GM19467 (cell line): ENCODE results near the gene FERMT3.
"Not testable (repeated sequence)": the region's sequence is repeated elsewhere in the genome, so short reads cannot be mapped to it uniquely, and the experiment has no call there.

Source experiments
- ATAC-seq: cut with Tn5 transposase; IDR thresholded peaks from one replicate; pipeline ENCODE4 v1.9.1; 2021; ENCODE audit warnings: mild to moderate bottlenecking, moderate library complexity; ENCODE audit not compliant: unreplicated experiment

The FERMT3 gene

DNA sequence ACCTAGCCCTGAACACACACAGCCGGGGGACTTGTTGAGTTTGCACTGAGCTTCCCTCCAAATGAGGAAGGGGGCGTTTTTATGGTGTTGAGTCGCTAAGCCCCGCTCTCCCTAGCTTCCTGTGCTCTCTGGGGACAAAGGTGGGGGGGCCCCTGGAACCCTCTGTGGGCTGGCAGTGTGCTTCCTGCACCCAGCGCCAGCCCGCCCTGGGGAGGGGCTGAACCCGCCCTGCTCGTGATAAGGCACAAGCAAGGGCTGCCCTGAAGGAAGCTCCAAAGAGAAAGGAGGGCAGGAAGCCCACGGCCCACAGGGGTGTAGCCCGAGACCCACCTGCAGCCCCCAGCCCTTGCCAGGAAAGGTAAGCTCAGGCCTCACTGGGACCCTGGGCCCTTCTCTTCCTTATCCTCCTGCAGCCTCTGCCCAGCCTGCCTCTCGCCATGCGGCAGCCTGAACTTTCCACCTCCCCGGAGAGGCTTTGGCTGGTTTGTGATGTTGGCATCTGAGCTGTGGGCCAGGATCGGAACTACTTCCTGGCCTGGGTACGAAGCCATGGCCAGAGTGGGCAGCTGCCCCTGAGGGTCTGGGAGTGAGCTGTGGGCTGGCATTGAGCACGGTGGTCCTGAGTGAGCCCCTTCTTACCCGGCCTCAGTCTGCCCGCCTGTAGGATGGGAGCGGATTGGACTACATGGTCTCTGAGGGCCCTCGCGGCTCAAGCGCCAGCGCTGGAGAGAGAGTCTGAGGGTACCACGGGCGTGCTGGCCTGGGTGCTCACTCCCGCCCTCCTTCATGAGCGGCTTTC is at the start of gene FERMT3:
FERMT3 (plus strand) TSS at position 265 of the 799 bp plus-strand sequence. CDS start 644 bp downstream, outside the sequence.
- no peak for ATAC-seq

DNA sequence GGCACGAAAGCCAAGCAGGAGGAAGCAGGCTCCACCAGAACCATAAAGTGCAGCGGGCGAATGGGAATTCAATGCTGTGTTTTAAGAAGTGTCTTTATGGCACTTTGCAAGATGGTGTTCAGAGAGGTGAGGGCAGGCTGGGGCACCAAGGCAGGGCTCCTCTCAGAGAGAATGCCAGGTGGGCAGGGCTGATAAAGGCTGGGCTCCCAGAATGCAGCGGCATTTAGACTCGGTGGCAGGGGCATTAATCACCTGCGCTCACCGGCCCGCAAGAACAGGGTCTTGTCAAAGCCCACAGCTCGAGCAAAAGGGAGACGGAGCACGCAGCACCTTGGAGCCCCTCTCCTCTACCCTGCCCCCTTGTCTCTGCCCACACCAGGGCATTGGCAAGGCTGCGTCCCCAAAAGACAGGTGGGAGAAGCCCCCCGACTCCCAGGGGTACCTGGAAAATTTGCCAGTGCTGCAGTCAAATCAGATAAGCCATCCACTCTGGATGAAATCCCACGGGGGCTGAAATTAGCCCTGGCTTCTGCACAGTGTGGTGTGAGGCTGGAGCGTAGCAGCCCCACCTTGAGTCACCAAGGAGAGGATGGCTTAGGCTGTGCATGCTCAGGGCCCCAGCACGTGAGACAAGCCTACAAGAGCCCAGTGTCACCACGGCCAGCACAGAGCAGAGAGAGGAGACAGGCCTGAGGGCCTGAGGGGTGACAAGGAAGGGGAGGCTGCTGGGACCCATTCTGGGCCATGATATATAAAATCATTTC is 48.7 kb upstream of the FERMT3 start:
- no peak for ATAC-seq

DNA sequence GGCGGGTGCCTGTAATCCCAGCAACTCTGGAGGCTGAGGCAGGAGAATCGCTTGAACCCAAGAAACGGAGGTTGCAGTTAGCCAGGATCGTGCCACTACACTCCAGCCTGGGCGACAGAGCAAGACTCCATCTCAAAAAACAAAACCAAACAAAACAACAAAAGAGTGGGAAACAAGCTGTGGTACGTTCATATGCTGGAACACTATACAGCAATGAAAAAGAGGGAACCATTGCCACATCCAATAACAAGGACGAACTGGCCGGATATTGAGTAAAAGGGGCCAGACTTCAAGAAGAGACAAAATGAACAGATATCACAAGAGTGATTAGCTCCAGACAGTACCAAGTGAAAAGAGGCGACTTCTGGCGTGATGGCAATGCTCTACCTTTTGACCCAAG is 45.5 kb upstream of the FERMT3 start:
- ATAC-seq: no peak

DNA sequence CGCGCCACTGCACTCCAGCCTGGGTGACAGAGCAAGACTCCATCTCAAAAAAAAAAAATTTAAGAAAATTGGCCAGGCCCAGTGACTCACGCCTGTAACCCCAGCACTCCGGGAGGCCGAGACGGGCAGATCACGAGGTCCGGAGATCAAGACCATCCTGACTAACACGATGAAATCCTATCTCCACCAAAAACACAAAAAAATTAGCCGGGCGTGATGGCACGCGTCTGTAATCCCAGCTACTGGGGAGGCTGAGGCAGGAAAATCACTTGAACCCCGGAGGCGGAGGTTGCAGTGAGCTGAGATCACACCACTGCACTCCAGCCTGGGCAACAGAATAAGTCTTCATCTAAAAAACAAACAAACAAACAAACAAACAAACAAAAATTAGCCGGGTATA is 43.8 kb upstream of the FERMT3 start:
- ATAC-seq: not testable (repeated sequence)

DNA sequence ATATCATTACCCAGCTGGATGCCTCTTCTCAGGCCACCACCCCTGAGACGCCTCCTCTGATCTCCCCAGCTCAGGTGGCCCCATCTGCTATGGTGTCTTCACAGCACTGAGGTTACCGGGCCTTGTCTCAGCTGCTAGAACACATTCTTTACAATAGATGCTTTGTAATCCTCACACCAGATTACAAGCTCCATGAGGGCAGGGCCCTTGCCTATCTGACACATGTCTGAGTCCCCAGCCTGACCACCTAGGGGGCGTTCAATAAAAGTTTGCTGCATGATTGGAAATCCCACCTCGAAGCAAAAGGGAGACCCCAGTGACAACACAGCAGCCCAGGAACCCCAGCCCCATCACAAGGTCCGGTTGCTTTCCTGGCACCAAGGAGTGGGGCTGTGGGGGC is 42.6 kb upstream of the FERMT3 start:
- no peak for ATAC-seq

DNA sequence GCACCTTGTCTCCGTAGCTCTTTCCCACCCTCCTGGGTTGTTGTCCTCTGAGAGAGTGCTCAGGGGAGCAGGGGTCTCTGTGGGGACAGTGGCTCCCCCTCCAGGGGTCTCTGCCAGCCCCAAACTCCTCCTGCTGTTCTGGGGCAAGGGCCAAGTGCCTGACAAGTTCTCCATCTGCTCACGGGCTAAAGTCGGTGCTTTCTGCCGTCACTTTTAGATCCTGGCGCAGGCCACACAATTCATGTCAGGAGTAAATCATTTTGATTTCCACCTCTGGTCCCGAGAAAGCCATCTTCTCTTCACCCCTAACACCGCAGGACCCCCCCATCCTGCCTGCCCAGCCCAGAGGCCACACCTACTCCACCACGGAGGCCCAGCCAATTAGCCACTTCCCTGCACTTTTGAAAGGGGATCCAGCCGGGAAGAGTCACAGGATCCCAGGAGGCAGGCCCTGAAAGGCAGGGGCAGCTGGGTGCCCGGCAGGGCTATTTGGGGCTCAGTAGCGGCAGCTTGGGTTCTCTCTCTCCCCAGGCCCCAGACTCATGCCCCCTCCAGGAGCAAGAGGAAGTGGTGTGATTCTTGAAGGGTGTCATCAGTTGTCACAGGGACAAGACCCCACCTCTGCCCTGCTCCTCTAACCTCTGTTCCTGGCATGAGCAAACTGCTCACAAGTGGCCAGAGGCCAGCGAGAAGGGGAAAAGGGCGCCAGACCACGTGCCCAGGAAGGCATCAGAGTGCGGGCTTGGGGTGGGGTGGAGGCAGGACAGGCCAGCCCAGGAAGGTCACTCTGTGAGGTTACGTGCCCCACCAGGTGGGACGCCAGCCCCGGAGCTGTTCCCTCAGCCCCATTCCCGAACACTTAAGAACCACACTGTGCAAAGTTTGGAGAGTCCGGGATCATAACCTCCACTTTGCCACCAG is 41.9 kb upstream of the FERMT3 start:
- no peak for ATAC-seq

DNA sequence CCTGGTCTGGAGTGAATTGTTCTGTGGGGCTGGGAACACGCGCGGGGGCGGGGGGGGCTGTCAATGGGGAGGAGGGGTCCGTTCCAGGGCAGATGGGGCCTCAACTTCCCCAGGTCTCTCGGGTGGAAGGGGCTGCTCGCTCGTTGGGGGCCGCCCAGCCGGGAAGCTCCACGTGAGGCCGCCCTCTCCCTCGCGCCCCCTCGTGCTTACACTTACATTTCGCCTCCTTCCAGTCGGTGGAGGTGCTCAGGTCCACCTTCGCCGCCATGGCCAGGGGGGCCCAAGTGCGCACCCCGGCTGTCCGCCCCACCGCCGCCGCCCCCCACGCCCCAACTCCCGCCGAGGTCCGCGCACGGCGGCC is 41.1 kb upstream of the FERMT3 start:
- ATAC-seq: no peak

DNA sequence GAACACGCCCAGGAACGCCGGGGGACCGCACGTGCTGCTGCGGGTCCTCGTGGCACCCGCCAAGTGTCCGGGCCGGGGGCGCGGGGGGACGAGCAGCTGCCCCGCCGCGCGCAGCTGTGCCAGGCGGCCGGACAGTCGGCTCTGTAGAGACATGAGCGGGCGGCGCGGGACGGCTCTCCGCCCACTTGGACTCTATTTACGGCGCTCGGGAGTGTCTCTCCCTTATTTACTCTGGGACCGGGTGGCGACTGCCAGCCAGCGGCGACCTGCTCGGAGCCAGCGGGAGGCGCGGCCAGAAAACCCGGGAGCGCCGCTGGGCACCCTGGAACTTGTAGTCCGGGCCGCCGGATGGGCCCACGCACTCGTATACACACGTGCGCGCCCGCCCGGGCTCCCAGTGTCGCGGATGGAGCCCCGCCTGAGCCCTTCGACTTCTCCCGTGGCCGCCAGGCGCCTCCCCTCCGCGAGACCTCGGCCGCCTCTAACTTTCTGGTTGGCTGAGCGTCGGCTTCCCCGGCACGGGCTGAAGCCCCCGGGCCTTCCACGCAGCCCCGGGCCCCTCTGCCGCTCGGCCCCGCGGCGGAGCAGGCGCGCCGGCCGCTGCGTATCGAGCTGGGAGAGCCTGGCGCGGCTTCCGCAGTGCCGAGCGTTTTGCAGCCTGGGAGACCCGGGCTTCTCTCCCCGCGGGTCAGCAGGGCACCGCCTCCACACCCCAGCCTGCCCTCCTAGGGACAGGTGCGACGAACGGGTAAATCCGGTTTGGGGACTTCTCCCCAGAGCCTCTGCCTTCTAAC is 40.5 kb upstream of the FERMT3 start, which contains the start of gene MACROD1:
MACROD1 (minus strand) TSS at position 272 of the 794 bp plus-strand sequence; CDS start at position 153, 119 bp downstream.
- peak; percentile 76 for ATAC-seq

DNA sequence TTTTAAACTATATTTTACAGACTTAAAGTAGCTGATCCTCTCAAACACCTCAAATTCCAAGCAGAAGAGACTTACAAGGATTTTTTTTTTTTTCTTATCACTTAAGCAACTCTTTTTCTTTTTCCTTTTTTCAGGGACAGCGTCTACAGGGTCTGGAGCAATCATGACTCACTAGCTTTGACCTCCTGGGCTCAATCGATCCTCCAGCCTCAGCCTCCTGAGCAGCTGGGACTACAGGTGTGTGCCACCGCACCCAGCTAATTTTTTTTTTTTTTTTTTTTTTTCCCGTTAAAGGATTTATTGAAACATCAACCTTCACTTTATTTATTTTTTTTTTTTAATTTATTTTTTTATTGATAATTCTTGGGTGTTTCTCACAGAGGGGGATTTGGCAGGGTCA is 36.1 kb upstream of the FERMT3 start:
- no peak for ATAC-seq

DNA sequence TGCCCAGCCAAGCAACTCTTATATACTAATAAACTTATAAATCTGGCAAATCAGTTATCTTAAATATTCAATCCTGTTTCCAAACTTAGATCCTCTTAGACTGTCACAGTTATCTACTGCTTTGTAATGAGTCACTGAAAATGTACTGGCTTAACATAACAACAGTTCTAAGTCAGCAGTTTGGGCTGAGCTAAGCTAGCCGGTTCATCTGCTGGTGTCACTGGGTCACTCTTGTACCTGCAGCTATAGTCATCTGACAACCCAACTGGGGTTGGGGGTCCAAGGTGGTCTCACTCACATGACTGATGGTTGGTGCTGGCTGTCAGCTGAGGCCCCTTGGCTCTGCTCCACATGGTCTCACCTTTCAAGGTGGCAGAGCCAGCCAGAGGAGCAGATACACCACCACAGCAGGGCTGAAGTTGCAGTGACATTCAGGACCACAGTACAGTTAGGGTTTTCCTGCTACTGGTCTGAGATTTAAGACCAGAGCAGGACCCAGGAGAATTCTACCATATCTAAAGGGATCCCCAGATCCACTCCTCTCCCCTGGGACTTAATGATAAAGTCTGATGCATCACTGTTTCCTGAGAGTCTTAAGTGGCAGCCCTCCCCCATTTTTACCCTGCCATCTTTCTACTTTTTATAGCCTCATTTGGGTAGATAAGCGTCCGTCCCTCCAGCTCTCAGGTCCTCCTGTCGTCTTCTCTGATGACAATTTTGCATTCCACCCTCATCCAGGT is 32.7 kb upstream of the FERMT3 start:
- ATAC-seq: no peak

DNA sequence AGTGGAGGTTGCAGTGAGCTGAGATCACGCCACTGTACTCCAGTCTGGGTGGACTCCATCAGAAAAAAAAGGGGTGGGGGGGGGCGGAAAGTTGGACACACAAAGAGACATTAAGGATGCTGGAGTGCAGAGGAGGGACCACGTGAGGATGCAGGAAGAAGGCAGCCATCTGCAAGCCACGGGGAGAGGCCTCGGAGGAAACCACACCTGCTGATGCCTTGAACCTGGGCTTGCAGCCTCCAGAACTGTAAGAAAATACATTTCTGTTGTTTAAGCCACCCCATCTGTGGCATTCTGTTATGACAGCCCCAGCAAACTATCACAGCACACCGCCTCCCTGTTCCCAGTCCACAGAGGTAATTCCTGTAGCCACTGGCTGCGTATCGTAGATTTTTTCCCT is 29.8 kb upstream of the FERMT3 start:
- ATAC-seq: no peak

DNA sequence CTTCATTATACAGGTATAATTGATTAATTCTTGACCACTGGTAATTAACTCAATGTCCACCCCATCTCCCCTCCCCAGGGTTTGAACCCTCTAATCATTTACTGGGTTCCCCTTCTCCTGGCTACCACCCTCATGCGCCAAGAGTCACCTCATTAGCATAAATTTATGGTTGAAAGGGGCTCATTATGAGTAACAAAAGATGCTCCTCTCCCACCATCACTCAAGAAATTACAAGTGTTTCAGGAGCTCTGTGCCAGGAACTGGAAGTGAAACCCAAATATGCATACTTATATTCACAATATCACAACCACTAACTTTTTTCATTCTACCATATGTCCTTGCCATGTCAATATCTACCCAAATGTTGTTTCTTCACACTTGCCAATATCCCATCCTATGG is 28.3 kb upstream of the FERMT3 start:
- ATAC-seq: no peak

DNA sequence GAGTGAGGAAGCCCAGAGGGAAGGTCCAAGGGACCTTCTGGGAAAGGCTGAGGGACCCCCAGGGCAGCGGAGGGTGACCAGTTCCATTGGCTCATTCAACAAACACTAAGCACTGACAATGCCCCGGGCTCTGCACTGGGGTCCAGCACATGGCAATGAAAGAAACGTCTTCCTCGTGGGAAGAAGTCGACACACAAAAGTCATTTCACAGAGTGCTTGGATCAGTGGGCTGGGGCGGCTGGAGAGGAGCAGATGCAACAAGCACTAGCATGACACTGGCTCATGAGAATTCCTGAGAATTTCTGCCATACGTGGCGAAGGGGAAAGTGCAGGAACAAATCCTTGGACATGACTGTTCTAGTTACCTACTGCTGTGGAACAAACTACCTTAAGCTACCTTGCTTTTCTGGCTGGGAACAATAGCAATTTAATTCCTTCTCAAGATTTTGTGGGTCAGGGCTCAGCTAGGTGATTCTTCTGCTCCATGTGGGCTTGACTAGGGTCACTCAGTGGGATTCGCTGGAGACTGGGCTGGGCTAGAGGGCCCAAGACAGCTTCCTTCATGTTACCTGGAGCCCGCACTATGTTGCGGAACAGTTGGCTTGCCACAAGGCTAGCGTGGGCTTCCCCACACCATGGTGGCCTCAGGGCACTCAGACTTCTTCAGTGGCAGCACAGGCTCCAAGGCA is 27.4 kb upstream of the FERMT3 start:
- ATAC-seq: no peak

DNA sequence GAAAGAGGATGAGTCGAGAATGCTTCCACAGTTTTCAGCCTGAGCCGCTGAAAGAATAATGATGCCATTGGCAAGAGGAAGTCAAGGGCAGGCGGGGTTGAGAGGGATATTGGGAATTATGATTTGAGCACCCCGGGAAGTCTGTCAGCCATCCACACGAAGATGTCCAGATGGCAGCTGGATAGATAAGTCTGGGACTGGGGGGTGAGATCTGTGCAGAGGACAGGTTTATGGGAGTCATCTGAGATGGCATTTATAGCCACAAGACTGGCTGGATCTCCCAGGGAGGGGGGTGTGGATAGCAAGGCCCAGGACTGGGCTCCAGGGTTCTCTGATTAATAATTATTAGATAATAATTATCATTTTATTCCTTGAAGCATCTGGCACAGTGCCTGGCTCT is 25.6 kb upstream of the FERMT3 start:
- no peak for ATAC-seq

DNA sequence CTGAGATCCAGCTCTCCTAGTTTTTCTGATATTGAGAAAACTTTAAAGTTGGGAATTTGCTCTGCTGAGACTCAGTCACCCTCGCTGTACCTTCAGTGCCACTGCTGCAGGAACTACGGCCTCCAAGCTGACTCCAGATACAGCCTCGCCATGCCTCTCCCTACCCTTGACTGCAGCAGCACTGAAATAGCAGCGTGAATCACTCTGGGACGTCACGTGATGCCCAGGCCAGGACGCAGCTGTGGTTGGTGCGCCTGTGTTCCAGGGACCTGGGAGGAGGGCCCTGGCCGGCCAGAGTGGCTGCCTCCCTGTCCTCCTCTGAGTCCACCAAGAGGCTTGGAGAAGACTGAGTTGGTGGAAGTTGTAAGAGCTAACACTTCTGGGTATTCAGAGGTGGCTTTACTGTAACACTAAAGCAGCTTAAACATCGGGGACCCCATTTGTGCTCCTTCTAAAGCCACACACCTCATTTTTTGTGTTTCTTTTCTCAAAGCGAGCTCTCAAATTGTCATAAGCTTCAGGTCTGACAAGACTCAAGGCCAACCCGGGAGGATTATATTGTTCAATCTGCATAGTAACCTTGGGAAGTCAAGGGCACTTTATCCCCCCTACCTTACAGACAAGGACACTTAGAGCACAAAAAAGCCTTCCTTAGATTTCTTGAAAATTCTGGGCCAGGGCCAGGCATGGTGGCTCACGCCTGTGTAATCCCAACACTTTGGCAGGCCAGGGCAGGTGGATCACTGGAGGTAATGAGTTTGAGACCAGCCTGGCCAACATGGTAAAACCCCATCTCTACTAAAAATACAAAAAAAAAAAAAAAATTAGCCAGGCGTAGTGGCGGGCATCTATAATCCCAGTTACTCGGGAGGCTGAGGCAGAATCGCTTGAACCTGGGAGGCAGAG is 24.8 kb upstream of the FERMT3 start:
- no peak for ATAC-seq

DNA sequence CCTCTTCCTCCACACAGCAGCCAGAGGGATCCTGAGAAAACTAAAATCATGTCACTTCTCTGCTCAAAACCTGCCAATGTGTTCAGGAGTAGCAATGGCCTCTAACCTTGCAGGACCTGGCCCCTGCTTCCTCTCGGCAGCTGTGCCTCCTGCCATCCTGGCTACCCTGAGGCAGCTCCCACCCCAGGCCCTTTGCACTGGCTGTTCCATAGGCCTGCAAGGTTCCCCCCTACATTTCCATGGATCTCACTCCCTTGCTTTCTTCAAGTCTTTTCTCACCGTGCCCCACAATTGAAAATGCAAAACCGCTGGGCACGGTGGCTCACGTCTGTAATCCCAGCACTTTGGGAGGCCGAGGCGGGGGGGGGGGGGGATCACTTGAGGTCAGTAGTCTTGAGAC is 22.6 kb upstream of the FERMT3 start:
- no peak for ATAC-seq

DNA sequence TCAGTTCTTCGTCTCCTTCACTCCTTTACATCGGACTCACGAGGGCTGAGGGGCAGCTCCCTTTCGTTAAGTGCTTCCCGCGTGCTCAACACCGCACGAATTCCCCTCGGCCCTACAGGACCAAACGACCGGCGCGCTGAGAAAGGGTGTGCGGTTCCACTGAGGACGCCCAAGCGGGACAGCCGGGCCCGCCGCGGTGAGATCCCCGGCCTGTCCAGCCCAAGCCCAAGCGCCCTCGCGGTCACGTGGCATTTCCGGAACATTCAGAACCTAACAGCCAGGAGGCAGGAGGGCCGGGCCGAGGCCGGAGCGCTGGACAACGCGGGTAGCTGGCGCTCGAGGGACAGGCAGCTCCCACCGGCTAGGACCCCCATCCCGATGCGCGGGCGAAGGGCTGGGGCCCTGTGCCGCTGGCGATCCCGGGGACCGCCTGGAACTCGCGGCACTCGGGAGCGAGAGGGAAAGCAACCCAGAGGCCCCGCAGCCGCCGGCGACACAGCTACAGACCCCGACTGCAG is 21.3 kb upstream of the FERMT3 start:
- ATAC-seq: peak; percentile 26
